HepG2 (cell line): ENCODE results near the gene KIAA0930. TPM values are rescaled to one million over a fixed set of nuclear protein-coding genes. Genes with fewer than 3 reads are reported as not detected.

ENCODE experiments used
- BHLHE40 ChIP-seq: IDR thresholded peaks from 2 replicates; pipeline ENCODE4 v1.6.1; 2011; ENCODE audit warnings: low read length, improper control_type of control experiment
- FLYWCH1 ChIP-seq: sonication (generic); formaldehyde crosslinking; IDR thresholded peaks from 2 replicates; pipeline ENCODE4 v1.8.1; 2023; ENCODE audit warnings: mild to moderate bottlenecking, missing genetic modification reagents
- MBNL3 ChIP-seq: fragments of 250-450 bp; sonication (Bioruptor Pico); conservative IDR thresholded peaks from 2 replicates; pipeline ENCODE4 v1.8.0; 2022; ENCODE audit warnings: mild to moderate bottlenecking, inconsistent platforms
- MED1 ChIP-seq: sonication (generic); formaldehyde crosslinking; IDR thresholded peaks from 2 replicates; pipeline ENCODE4 v1.4.0; 2020; ENCODE audit warnings: missing genetic modification reagents
- MIER2 ChIP-seq: IDR thresholded peaks from 2 replicates; pipeline ENCODE4 v1.6.1; 2016; ENCODE audit warnings: missing biosample characterization, missing genetic modification reagents
- MXI1 ChIP-seq: IDR thresholded peaks from 3 replicates; pipeline ENCODE4 v1.6.1; 2012; ENCODE audit warnings: low read depth, low read length, inconsistent platforms, borderline replicate concordance
- ONECUT2 ChIP-seq: sonication (generic); formaldehyde crosslinking; IDR thresholded peaks from 2 replicates; pipeline ENCODE4 v1.4.0; 2020; ENCODE audit warnings: missing genetic modification reagents
- SSRP1 ChIP-seq: IDR thresholded peaks from 2 replicates; pipeline ENCODE4 v1.6.1; 2016; ENCODE audit warnings: control low read depth
- THAP7 ChIP-seq: sonication (generic); formaldehyde crosslinking; IDR thresholded peaks from 2 replicates; pipeline ENCODE4 v1.8.1; 2023; ENCODE audit warnings: mild to moderate bottlenecking, missing genetic modification reagents
- ZFP90 ChIP-seq: sonication (generic); formaldehyde crosslinking; IDR thresholded peaks from 2 replicates; pipeline ENCODE4 v1.8.0; 2022; ENCODE audit warnings: missing genetic modification reagents, mild to moderate bottlenecking, inconsistent platforms, borderline replicate concordance
- ZFP91 ChIP-seq: sonication (generic); formaldehyde crosslinking; IDR thresholded peaks from 2 replicates; pipeline ENCODE4 v1.9.0; 2022; ENCODE audit warnings: missing genetic modification reagents, mild to moderate bottlenecking, borderline replicate concordance
- ZNF503 ChIP-seq: sonication (generic); formaldehyde crosslinking; IDR thresholded peaks from 2 replicates; pipeline ENCODE4 v1.4.0; 2020; ENCODE audit warnings: missing genetic modification reagents
- ZNF644 ChIP-seq: IDR thresholded peaks from 2 replicates; pipeline ENCODE4 v1.6.1; 2016; ENCODE audit warnings: low read depth
- polyA plus RNA-seq, 8 experiments: library from polyadenylated mRNA; depleted of rRNA in 3 of 8; stranded (reverse) in 7 of 8; unstranded in 1 of 8; fragments of >200 nt; fragmentation: Illumina TruSeq in 4 of 8; extraction: Trizol in 4 of 8; gene quantifications; 2 replicates each; pipeline versions ENCODE4 v1.2.1 to v1.2.3, GENCODE V29; 2011 to 2016; ENCODE audit warnings: low read depth in 4 of 8, missing spikeins in 1 of 8, mixed read lengths in 1 of 8; ENCODE audit not compliant: insufficient read depth in 1 of 8
- total RNA-seq, 5 experiments: library from RNA; depleted of rRNA; stranded (reverse); fragments of >200 nt; fragmentation: Illumina TruSeq; extraction: Trizol; gene quantifications; 2 replicates each; pipeline ENCODE4 v1.2.3, GENCODE V29; 2016; ENCODE audit warnings: low read depth in 1 of 5
- TF ChIP-seq, protein P1 (sequence below): IDR thresholded peaks from 2 replicates; pipeline ENCODE4 v1.6.1; 2012; ENCODE audit warnings: low read depth, low read length, improper control_type of control experiment
- TF ChIP-seq, protein P2 (sequence below): sonication (generic); formaldehyde crosslinking; IDR thresholded peaks from 2 replicates; pipeline ENCODE4 v1.9.0; 2022; ENCODE audit warnings: low read depth, missing genetic modification reagents
- TF ChIP-seq, protein P3 (sequence below): sonication (generic); formaldehyde crosslinking; IDR thresholded peaks from 2 replicates; pipeline ENCODE4 v1.4.0; 2020; ENCODE audit warnings: missing genetic modification reagents

The KIAA0930 gene
- total and polyA plus RNA-seq, 2 of the 13 experiments (the other 11 are each of a cell fraction or from before 2014, with no cell fraction given) = 27.0 to 38.2 TPM

DNA sequence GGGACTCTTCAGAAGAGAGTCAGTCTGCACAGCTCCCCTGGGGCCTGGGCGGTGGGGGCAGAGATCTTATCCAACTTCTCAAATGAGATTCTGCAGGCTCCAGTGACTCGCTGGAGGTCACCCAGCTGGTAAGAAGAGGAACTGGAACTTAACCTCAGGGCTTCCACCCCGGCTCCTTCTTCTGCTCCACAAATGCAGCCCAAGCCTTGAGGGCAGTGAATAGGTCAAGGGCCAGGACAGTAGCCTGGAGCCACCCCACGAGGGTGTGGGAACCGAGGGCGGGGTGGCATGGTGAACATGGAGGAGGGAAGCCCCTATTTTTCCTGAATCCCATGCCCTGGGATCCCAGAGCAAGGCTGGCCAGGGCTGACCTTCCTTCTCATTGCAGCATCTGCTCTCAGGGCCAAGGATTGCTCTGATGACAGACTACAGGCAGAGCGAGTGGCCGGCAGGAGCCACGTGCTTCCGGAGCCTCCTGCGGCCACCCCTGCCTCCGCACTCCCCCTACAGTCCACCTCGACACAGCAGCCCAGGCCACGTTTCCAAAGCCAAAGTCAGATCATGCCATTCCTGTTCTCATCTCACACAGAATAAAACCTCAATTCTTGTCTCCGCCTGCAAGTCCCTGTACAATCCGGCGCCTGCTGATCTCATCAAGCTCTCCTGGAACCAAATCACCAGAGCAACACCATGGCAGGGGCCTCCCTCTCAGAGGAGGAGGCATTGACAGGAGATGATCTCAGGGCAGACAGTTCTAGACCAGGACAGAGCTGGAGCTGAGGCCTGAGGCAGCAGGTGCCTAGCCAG lies 23.0 kb upstream of the KIAA0930 start (continued):
- TF ChIP-seq ZFP91 (CRISPR knock-in tag) (peak; percentile 84), ZNF503 (CRISPR knock-in tag) (no peak), BHLHE40 (peak; percentile 78), MBNL3 (CRISPR knock-in tag) (no peak), ZFP90 (CRISPR knock-in tag) (0 out of 2 replicates have a peak, but pooled peaks have one; percentile 61), MED1 (CRISPR knock-in tag) (peak; percentile 72), FLYWCH1 (CRISPR knock-in tag) (no peak), SSRP1 (CRISPR knock-in tag) (no peak), MXI1 (peak; percentile 99; the same call in 2 of the 3 replicates), ONECUT2 (CRISPR knock-in tag) (no peak), MIER2 (peak; percentile 70), THAP7 (0 out of 2 replicates have a peak, but pooled peaks have one; percentile 41), ZNF644 (peak; percentile 51; the same call in 1 of the 2 replicates)
- TF ChIP-seq, protein P1, sequence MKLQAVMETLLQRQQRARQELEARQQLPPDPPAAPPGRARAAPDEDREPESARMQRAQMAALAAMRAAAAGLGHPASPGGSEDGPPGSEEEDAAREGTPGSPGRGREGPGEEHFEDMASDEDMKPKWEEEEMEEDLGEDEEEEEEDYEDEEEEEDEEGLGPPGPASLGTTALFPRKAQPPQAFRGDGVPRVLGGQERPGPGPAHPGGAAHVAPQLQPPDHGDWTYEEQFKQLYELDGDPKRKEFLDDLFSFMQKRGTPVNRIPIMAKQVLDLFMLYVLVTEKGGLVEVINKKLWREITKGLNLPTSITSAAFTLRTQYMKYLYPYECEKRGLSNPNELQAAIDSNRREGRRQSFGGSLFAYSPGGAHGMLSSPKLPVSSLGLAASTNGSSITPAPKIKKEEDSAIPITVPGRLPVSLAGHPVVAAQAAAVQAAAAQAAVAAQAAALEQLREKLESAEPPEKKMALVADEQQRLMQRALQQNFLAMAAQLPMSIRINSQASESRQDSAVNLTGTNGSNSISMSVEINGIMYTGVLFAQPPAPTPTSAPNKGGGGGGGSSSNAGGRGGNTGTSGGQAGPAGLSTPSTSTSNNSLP = peak; percentile 29; the same call in 1 of the 2 replicates
- TF ChIP-seq, protein P2, sequence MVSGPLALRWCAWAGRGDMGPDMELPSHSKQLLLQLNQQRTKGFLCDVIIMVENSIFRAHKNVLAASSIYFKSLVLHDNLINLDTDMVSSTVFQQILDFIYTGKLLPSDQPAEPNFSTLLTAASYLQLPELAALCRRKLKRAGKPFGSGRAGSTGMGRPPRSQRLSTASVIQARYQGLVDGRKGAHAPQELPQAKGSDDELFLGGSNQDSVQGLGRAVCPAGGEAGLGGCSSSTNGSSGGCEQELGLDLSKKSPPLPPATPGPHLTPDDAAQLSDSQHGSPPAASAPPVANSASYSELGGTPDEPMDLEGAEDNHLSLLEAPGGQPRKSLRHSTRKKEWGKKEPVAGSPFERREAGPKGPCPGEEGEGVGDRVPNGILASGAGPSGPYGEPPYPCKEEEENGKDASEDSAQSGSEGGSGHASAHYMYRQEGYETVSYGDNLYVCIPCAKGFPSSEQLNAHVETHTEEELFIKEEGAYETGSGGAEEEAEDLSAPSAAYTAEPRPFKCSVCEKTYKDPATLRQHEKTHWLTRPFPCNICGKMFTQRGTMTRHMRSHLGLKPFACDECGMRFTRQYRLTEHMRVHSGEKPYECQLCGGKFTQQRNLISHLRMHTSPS = no peak
- TF ChIP-seq, protein P3, sequence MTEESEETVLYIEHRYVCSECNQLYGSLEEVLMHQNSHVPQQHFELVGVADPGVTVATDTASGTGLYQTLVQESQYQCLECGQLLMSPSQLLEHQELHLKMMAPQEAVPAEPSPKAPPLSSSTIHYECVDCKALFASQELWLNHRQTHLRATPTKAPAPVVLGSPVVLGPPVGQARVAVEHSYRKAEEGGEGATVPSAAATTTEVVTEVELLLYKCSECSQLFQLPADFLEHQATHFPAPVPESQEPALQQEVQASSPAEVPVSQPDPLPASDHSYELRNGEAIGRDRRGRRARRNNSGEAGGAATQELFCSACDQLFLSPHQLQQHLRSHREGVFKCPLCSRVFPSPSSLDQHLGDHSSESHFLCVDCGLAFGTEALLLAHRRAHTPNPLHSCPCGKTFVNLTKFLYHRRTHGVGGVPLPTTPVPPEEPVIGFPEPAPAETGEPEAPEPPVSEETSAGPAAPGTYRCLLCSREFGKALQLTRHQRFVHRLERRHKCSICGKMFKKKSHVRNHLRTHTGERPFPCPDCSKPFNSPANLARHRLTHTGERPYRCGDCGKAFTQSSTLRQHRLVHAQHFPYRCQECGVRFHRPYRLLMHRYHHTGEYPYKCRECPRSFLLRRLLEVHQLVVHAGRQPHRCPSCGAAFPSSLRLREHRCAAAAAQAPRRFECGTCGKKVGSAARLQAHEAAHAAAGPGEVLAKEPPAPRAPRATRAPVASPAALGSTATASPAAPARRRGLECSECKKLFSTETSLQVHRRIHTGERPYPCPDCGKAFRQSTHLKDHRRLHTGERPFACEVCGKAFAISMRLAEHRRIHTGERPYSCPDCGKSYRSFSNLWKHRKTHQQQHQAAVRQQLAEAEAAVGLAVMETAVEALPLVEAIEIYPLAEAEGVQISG = peak; percentile 76
